HEK293 (cell line): ENCODE measurements around the gene TFDP1.
A peak's percentile ranks its signal among the peaks of the same experiment; 100 is the strongest.

Source experiments
- CTCF ChIA-PET: fragments of 350-600 bp; formaldehyde crosslinking; extraction: SDS; loops from one replicate; lab custom pipeline; 2021; ENCODE audit warnings: antibody characterized with exemption; lab: Yijun Ruan, JAX
- POLR2A ChIA-PET: fragments of 300-600 bp; formaldehyde crosslinking; extraction: SDS; loops from one replicate; lab custom pipeline; 2020; ENCODE audit warnings: antibody characterized with exemption, inconsistent platforms; lab: Yijun Ruan, JAX
- H3K27ac ChIP-seq: fragments of 200-500 bp; sonication (Bioruptor generic); 2 replicates; pipeline ENCODE4 v1.5.1; 2014; ENCODE audit warnings: low read depth, low read length, control low read depth, inconsistent platforms; ENCODE audit errors: extremely low read depth
- H3K36me3 ChIP-seq, 2 experiments: fragments of 200-500 bp in 1 of 2; sonication (Bioruptor generic) in 1 of 2; 1 replicate in 1 of 2; 2 replicates in 1 of 2; pipeline ENCODE4 v1.5.1; 2014 to 2017; ENCODE audit warnings: inconsistent platforms in 2 of 2, low read length in 2 of 2; ENCODE audit not compliant: control insufficient read depth in 2 of 2, insufficient read depth in 1 of 2
- H3K4me1 ChIP-seq: fragments of 200-500 bp; sonication (Bioruptor generic); 2 replicates; pipeline ENCODE4 v1.5.1; 2014; ENCODE audit warnings: mild to moderate bottlenecking, low read length, inconsistent platforms; ENCODE audit not compliant: control insufficient read depth, insufficient read depth
- H3K4me3 ChIP-seq: 2 replicates; pipeline ENCODE4 v1.5.1; 2011; ENCODE audit warnings: low read depth, mild to moderate bottlenecking, control low read depth, low read length, moderate library complexity
- H3K9me3 ChIP-seq: fragments of 200-500 bp; sonication (Bioruptor generic); 2 replicates; pipeline ENCODE4 v1.5.1; 2014; ENCODE audit warnings: low read depth, low read length, inconsistent platforms; ENCODE audit not compliant: control insufficient read depth, insufficient read depth
- GLIS2 ChIP-seq: fragments of 450-650 bp; formaldehyde crosslinking; IDR thresholded peaks from 2 replicates; pipeline ENCODE4 v1.5.1; 2016; ENCODE audit warnings: missing biosample characterization, missing genetic modification characterization
- MEIS1 ChIP-seq: sonication (generic); formaldehyde crosslinking; IDR thresholded peaks from 2 replicates; pipeline ENCODE4 v1.8.1; 2022; ENCODE audit warnings: missing genetic modification reagents, mild to moderate bottlenecking, borderline replicate concordance
- ZBTB1 ChIP-seq: fragments of 450-650 bp; formaldehyde crosslinking; IDR thresholded peaks from 2 replicates; pipeline ENCODE4 v1.5.1; 2016; ENCODE audit warnings: missing biosample characterization, missing genetic modification characterization
- ZBTB48 ChIP-seq: fragments of 450-650 bp; formaldehyde crosslinking; IDR thresholded peaks from 2 replicates; pipeline ENCODE4 v1.5.1; 2016; ENCODE audit warnings: missing biosample characterization, missing genetic modification characterization
- ZBTB7A ChIP-seq: fragments of 450-650 bp; formaldehyde crosslinking; IDR thresholded peaks from 2 replicates; pipeline ENCODE4 v1.5.1; 2016; ENCODE audit warnings: low read depth, missing biosample characterization, missing genetic modification characterization
- ZNF114 ChIP-seq: fragments of 450-650 bp; formaldehyde crosslinking; IDR thresholded peaks from 2 replicates; pipeline ENCODE4 v1.5.0; 2017; ENCODE audit warnings: missing biosample characterization, missing genetic modification characterization
- ZNF132 ChIP-seq: fragments of 450-650 bp; formaldehyde crosslinking; IDR thresholded peaks from 2 replicates; pipeline ENCODE4 v1.5.1; 2017; ENCODE audit warnings: missing biosample characterization, missing genetic modification characterization, borderline replicate concordance
- ZNF146 ChIP-seq: fragments of 450-650 bp; formaldehyde crosslinking; IDR thresholded peaks from 2 replicates; pipeline ENCODE4 v1.5.1; 2016; ENCODE audit warnings: missing biosample characterization, missing genetic modification characterization
- ZNF157 ChIP-seq: fragments of 450-650 bp; formaldehyde crosslinking; IDR thresholded peaks from 2 replicates; pipeline ENCODE4 v1.5.1; 2016; ENCODE audit warnings: missing biosample characterization, missing genetic modification characterization
- ZNF292 ChIP-seq: fragments of 450-650 bp; formaldehyde crosslinking; IDR thresholded peaks from 2 replicates; pipeline ENCODE4 v1.5.1; 2016; ENCODE audit warnings: low read depth, missing biosample characterization, missing genetic modification characterization, borderline replicate concordance
- ZNF473 ChIP-seq: fragments of 450-650 bp; formaldehyde crosslinking; IDR thresholded peaks from 2 replicates; pipeline ENCODE4 v1.5.1; 2017; ENCODE audit warnings: missing biosample characterization, missing genetic modification characterization
- ZNF529 ChIP-seq: fragments of 450-650 bp; formaldehyde crosslinking; IDR thresholded peaks from 2 replicates; pipeline ENCODE4 v1.5.1; 2017; ENCODE audit warnings: missing genetic modification characterization, missing biosample characterization; ENCODE audit not compliant: insufficient replicate concordance
- ZNF561 ChIP-seq: fragments of 450-650 bp; IDR thresholded peaks from 2 replicates; pipeline ENCODE4 v1.5.1; 2018; ENCODE audit warnings: missing biosample characterization, missing genetic modification characterization, borderline replicate concordance
- ZNF600 ChIP-seq: fragments of 450-650 bp; formaldehyde crosslinking; IDR thresholded peaks from 2 replicates; pipeline ENCODE4 v1.5.1; 2016; ENCODE audit warnings: missing biosample characterization, missing genetic modification characterization
- ZNF660 ChIP-seq: fragments of 450-650 bp; IDR thresholded peaks from 2 replicates; pipeline ENCODE4 v1.5.1; 2018; ENCODE audit warnings: missing biosample characterization, mild to moderate bottlenecking, missing genetic modification characterization
- ZNF677 ChIP-seq: fragments of 450-650 bp; IDR thresholded peaks from 2 replicates; pipeline ENCODE4 v1.5.0; 2018; ENCODE audit warnings: missing biosample characterization, mild to moderate bottlenecking, missing genetic modification characterization, moderate library complexity
- ZSCAN23 ChIP-seq: fragments of 450-650 bp; formaldehyde crosslinking; IDR thresholded peaks from 2 replicates; pipeline ENCODE4 v1.5.1; 2016; ENCODE audit warnings: missing biosample characterization, missing genetic modification characterization
- TF ChIP-seq, protein P1 (sequence below): fragments of 450-650 bp; formaldehyde crosslinking; IDR thresholded peaks from 2 replicates; pipeline ENCODE4 v1.5.1; 2016; ENCODE audit warnings: missing biosample characterization, missing genetic modification characterization
- TF ChIP-seq, protein P2 (sequence below): fragments of 450-650 bp; formaldehyde crosslinking; IDR thresholded peaks from 2 replicates; pipeline ENCODE4 v1.5.1; 2016; ENCODE audit warnings: missing biosample characterization, missing genetic modification characterization
- TF ChIP-seq, protein P3 (sequence below): fragments of 450-650 bp; formaldehyde crosslinking; IDR thresholded peaks from 2 replicates; pipeline ENCODE4 v1.5.1; 2016; ENCODE audit warnings: missing biosample characterization, missing genetic modification characterization, borderline replicate concordance
- TF ChIP-seq, protein P4 (sequence below): fragments of 450-650 bp; formaldehyde crosslinking; IDR thresholded peaks from 2 replicates; pipeline ENCODE4 v1.5.1; 2016; ENCODE audit warnings: missing biosample characterization, missing genetic modification characterization

TFDP1 gene

DNA sequence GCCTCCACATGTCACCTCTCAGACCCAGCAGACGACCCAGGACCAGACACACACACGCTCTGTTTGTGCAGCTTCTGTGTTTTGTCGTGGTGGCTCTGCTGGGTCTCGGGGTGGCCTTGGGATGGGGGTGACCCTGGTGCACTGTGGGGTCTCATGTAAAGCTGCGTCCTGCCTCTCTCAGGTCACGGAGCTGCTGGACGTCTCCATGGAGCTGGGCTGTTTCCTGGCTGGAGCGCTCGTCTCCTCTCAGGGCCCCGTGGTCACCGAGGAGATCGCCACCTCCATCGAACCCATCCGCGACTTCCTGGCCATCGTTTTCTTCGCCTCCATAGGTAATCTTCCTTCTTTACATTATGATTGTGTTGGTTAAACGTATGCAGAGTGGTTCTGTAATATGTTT is 45.4 kb upstream of the TFDP1 start:
- POLR2A ChIA-PET = no interaction called here
- no peaks in the 10 kb centered on the region for H3K9me3 ChIP-seq
- H3K4me3 ChIP-seq = no peak overlapping the region
- CTCF ChIA-PET = no interaction called here
- H3K36me3 ChIP-seq = peaks cover 0 to 49% of the 10 kb centered on the region in 2 experiments; a peak in 1 of 3 replicates
- TF ChIP-seq ZBTB1 (tag by site-specific recombination) = no peak
- no peak for TF ChIP-seq ZNF473 (tag by site-specific recombination)
- no peak for TF ChIP-seq ZNF132 (tag by site-specific recombination)
- no peak for TF ChIP-seq ZBTB48 (tag by site-specific recombination)
- TF ChIP-seq GLIS2 (tag by site-specific recombination) = no peak
- TF ChIP-seq, protein P1, sequence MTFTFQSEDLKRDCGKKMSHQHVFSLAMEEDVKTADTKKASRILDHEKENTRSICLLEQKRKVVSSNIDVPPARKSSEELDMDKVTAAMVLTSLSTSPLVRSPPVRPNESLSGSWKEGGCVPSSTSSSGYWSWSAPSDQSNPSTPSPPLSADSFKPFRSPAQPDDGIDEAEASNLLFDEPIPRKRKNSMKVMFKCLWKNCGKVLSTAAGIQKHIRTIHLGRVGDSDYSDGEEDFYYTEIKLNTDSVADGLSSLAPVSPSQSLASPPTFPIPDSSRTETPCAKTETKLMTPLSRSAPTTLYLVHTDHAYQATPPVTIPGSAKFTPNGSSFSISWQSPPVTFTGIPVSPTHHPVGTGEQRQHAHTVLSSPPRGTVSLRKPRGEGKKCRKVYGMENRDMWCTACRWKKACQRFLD = no peak
- no peak for TF ChIP-seq ZNF146 (tag by site-specific recombination)
- no peak for TF ChIP-seq ZNF157 (tag by site-specific recombination)
- TF ChIP-seq ZNF292 (tag by site-specific recombination) = no peak
- TF ChIP-seq, protein P2, sequence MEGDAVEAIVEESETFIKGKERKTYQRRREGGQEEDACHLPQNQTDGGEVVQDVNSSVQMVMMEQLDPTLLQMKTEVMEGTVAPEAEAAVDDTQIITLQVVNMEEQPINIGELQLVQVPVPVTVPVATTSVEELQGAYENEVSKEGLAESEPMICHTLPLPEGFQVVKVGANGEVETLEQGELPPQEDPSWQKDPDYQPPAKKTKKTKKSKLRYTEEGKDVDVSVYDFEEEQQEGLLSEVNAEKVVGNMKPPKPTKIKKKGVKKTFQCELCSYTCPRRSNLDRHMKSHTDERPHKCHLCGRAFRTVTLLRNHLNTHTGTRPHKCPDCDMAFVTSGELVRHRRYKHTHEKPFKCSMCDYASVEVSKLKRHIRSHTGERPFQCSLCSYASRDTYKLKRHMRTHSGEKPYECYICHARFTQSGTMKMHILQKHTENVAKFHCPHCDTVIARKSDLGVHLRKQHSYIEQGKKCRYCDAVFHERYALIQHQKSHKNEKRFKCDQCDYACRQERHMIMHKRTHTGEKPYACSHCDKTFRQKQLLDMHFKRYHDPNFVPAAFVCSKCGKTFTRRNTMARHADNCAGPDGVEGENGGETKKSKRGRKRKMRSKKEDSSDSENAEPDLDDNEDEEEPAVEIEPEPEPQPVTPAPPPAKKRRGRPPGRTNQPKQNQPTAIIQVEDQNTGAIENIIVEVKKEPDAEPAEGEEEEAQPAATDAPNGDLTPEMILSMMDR (tag by site-specific recombination) = no peak
- no peak for TF ChIP-seq ZBTB7A (tag by site-specific recombination)
- TF ChIP-seq, protein P3, sequence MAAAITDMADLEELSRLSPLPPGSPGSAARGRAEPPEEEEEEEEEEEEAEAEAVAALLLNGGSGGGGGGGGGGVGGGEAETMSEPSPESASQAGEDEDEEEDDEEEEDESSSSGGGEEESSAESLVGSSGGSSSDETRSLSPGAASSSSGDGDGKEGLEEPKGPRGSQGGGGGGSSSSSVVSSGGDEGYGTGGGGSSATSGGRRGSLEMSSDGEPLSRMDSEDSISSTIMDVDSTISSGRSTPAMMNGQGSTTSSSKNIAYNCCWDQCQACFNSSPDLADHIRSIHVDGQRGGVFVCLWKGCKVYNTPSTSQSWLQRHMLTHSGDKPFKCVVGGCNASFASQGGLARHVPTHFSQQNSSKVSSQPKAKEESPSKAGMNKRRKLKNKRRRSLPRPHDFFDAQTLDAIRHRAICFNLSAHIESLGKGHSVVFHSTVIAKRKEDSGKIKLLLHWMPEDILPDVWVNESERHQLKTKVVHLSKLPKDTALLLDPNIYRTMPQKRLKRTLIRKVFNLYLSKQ (tag by site-specific recombination) = no peak
- no peak for TF ChIP-seq ZSCAN23 (tag by site-specific recombination)
- no peak overlapping the region for H3K27ac ChIP-seq
- no peaks in the 10 kb centered on the region for H3K4me1 ChIP-seq

DNA sequence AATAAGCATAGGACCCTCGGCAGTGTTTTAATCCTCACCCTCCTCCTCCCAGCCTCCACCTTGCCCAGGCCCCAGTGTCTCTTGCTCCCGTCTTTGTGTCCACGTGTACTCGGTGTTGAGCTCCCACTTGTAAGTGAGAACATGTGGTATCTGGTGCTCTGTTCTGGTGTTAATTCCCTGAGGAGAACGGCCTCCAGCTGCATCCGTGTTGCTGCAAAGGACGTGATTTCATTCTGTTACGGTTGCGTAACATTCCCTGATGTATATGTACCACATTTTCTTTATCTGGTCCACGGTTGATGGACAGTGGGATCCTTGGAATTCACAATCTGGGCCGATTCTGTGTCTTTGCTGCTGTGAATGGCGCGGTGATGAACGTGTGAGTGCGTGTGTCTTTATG is 44.7 kb upstream of the TFDP1 start:
- ChIA-PET POLR2A (no interaction called here), CTCF (no interaction called here)
- H3K4me1 ChIP-seq = no peaks in the 10 kb centered on the region
- H3K27ac ChIP-seq = no peak overlapping the region
- H3K4me3 ChIP-seq = no peak overlapping the region
- H3K36me3 ChIP-seq = peaks cover 0 to 49% of the 10 kb centered on the region in 2 experiments; a peak in 1 of 3 replicates
- TF ChIP-seq ZNF677 (tag by site-specific recombination) (no peak), ZNF600 (0 out of 2 replicates have a peak, but pooled peaks have one; percentile 15)
- TF ChIP-seq, all 188 proteins: peak for 1
- no peaks in the 10 kb centered on the region for H3K9me3 ChIP-seq

DNA sequence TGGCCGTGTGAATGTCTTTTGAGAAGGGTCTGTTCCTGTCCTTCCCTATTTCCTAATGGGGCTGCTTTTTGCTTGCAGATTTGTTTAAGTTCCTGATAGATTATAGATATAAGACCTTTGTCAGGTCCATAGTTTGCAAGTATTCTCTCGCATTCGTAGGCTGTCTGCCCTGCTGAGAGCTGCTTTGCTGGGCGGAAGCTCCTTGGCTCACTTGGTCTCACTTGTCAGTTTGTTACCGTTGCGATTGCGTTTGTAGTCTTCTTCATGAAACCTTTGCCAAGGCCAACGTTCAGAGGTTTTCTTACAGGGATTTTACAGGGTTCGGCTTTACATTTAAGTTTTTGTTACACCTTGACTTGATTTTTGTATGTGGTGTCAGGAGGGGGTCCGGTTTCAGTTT is 44.0 kb upstream of the TFDP1 start:
- H3K27ac ChIP-seq = no peak overlapping the region
- no peaks in the 10 kb centered on the region for H3K4me1 ChIP-seq
- CTCF ChIA-PET = no interaction called here
- H3K36me3 ChIP-seq = peaks cover 0 to 46% of the 10 kb centered on the region in 2 experiments; a peak in 1 of 3 replicates
- H3K4me3 ChIP-seq = no peak overlapping the region
- TF ChIP-seq, protein P4, sequence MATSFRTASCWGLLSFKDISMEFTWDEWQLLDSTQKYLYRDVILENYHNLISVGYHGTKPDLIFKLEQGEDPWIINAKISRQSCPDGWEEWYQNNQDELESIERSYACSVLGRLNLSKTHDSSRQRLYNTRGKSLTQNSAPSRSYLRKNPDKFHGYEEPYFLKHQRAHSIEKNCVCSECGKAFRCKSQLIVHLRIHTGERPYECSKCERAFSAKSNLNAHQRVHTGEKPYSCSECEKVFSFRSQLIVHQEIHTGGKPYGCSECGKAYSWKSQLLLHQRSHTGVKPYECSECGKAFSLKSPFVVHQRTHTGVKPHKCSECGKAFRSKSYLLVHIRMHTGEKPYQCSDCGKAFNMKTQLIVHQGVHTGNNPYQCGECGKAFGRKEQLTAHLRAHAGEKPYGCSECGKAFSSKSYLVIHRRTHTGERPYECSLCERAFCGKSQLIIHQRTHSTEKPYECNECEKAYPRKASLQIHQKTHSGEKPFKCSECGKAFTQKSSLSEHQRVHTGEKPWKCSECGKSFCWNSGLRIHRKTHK (tag by site-specific recombination) = no peak
- TF ChIP-seq ZNF561 (tag by site-specific recombination) = no peak
- no peak for TF ChIP-seq ZNF529 (tag by site-specific recombination)
- no peak for TF ChIP-seq ZNF660
- TF ChIP-seq MEIS1 (CRISPR knock-in tag) = no peak
- TF ChIP-seq ZNF114 = no peak
- POLR2A ChIA-PET = no interaction called here
- no peaks in the 10 kb centered on the region for H3K9me3 ChIP-seq
